Esophagus muscularis mucosa (tissue), 4 donors: Measurements from ENCODE around the gene CCL4L2. TPM values are rescaled to one million over a fixed set of nuclear protein-coding genes. Genes with fewer than 3 reads are reported as not detected.
"Not testable (repeated sequence)": the region's sequence is repeated elsewhere in the genome, so short reads cannot be mapped to it uniquely, and the experiment has no call there.

Source experiments
- DNase-seq: peaks from one replicate; pipeline ENCODE4 v3.0.0-alpha.2; 2017; ENCODE audit errors: extremely low spot score
- H3K27ac ChIP-seq, 4 donors: fragments of 200-600 bp; sonication (generic); replicated peaks in 1 of 4; 1 replicate in 3 of 4; 2 replicates in 1 of 4; pipeline ENCODE4 v1.5.1; 2016 to 2019; ENCODE audit warnings: mild to moderate bottlenecking in 1 of 4
- H3K27me3 ChIP-seq, 4 donors: fragments of 200-600 bp; sonication (generic); one replicate each; pipeline versions ENCODE4 v1.5.1 to v1.6.0; 2016 to 2019
- H3K36me3 ChIP-seq, 4 donors: fragments of 200-600 bp; sonication (generic); one replicate each; pipeline ENCODE4 v1.5.1; 2016 to 2019
- H3K4me1 ChIP-seq, 4 donors: fragments of 200-600 bp; sonication (generic); one replicate each; pipeline ENCODE4 v1.5.1; 2016 to 2019
- H3K4me3 ChIP-seq, 4 donors: fragments of 200-600 bp; sonication (generic); 1 replicate in 2 of 4; 2 replicates in 2 of 4; pipeline ENCODE4 v1.5.1; 2016 to 2019; ENCODE audit warnings: mild to moderate bottlenecking in 4 of 4, moderate library complexity in 1 of 4
- H3K9me3 ChIP-seq, 4 donors: fragments of 200-600 bp; sonication (generic); 1 replicate in 3 of 4; 2 replicates in 1 of 4; pipeline ENCODE4 v1.5.1; 2016 to 2019
- EP300 ChIP-seq: sonication (generic); formaldehyde crosslinking; IDR thresholded peaks from one replicate; pipeline ENCODE4 v1.6.1; 2017; ENCODE audit warnings: antibody characterized with exemption
- POLR2A ChIP-seq: fragments of 450-650 bp; IDR thresholded peaks from one replicate; pipeline ENCODE4 v1.6.1; 2017; ENCODE audit warnings: antibody characterized with exemption, moderate library complexity, mild to moderate bottlenecking, low read depth
- POLR2AphosphoS5 ChIP-seq, 2 donors: sonication (generic); formaldehyde crosslinking; IDR thresholded peaks; one replicate each; pipeline ENCODE4 v1.6.1; 2017; ENCODE audit warnings: antibody characterized with exemption in 2 of 2
- WGBS: methylation state at CpG from one replicate; pipeline ENCODE4 v1.1.5; 2018; 5-methylcytosine and 5-hydroxymethylcytosine counted together
- intact Hi-C: fragments of 100-400 bp; cut with DNase I; formaldehyde crosslinking; loops from one replicate; pipeline ENCODE4 v1.15.1; 2023
- total RNA-seq, 4 donors: library from RNA; depleted of rRNA; stranded (reverse); fragments of >200 nt; gene quantifications; one replicate each; pipeline versions ENCODE4 v1.1.0 to v1.2.1, GENCODE V29; 2016
- TF ChIP-seq, protein P1 (sequence below), 3 experiments: fragments of 200-600 bp in 2 of 3; fragments of 450-650 bp in 1 of 3; sonication (generic) in 2 of 3; IDR thresholded peaks; one replicate each; pipeline ENCODE4 v1.5.1; 2017 to 2019; ENCODE audit warnings: antibody characterized with exemption in 3 of 3, mild to moderate bottlenecking in 2 of 3, moderate library complexity in 1 of 3

The CCL4L2 gene
- total RNA-seq, 4 donors from 2014 or later: 0.80 TPM; not detected in 3

DNA sequence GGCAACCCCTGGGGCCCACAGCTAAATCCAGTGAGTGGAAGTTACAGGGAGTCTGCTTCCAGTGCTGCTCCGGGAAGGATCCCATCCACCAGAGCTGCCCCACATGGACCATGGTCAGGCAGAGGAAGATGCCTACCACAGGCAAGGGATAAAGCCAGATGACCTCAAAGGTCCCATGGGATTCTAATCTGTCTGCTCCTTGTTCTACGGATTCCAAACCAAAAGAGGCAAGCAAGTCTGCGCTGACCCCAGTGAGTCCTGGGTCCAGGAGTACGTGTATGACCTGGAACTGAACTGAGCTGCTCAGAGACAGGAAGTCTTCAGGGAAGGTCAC, 1.4 kb downstream of the CCL4L2 start:
- no peaks in the 10 kb centered on the region for H3K4me1 ChIP-seq
- TF ChIP-seq POLR2A: no peak
- no peak for TF ChIP-seq EP300
- TF ChIP-seq POLR2AphosphoS5 (IDR thresholded peaks at IDR 0.05): no peak
- TF ChIP-seq, protein P1, sequence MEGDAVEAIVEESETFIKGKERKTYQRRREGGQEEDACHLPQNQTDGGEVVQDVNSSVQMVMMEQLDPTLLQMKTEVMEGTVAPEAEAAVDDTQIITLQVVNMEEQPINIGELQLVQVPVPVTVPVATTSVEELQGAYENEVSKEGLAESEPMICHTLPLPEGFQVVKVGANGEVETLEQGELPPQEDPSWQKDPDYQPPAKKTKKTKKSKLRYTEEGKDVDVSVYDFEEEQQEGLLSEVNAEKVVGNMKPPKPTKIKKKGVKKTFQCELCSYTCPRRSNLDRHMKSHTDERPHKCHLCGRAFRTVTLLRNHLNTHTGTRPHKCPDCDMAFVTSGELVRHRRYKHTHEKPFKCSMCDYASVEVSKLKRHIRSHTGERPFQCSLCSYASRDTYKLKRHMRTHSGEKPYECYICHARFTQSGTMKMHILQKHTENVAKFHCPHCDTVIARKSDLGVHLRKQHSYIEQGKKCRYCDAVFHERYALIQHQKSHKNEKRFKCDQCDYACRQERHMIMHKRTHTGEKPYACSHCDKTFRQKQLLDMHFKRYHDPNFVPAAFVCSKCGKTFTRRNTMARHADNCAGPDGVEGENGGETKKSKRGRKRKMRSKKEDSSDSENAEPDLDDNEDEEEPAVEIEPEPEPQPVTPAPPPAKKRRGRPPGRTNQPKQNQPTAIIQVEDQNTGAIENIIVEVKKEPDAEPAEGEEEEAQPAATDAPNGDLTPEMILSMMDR (IDR thresholded peaks at IDR 0.05): no peak
- DNase-seq: peak; percentile 62
- no peaks in the 10 kb centered on the region for H3K9me3 ChIP-seq
- H3K36me3 ChIP-seq: no peaks in the 10 kb centered on the region
- H3K27ac ChIP-seq: no peak overlapping the region
- H3K4me3 ChIP-seq: no peak overlapping the region
- intact Hi-C loops: no loop called here
- WGBS: 59% methylated on average over 4 of the region's 4 CpGs
- H3K27me3 ChIP-seq: peaks cover 0 to 10% (median 0%) of the 10 kb centered on the region in 4 donors

DNA sequence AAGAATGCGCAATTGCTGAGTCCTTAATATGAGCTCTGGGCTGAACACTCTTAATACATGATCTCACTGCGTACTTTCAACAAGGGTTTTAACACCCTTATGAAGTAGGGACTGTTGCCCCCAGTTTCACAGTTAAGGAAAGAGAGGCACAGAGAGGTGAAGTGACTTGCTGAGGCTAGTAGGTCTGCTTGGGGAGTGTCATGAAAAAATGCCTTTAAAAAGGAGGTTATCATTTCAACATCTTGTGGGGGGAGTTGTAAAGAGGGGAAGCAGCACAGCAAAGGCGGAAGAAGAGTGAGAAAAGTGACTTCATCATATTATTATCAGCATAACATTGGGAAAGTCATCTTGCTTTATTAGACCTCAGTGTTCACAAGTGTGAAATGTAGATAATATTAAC, 2.1 kb downstream of the CCL4L2 start:
- Histone ChIP-seq H3K9me3 (no peaks in the 10 kb centered on the region), H3K27ac (no peak overlapping the region), H3K27me3 (peaks cover 0 to 10% (median 0%) of the 10 kb centered on the region in 4 donors), H3K4me1 (no peaks in the 10 kb centered on the region), H3K36me3 (no peaks in the 10 kb centered on the region), H3K4me3 (no peak overlapping the region)
- WGBS: 85% methylated on average over 3 of the region's 3 CpGs
- intact Hi-C loops: no loop called here
- TF ChIP-seq POLR2AphosphoS5 (IDR thresholded peaks at IDR 0.05) (no peak), EP300 (no peak), POLR2A (no peak)
- TF ChIP-seq, protein P1 (IDR thresholded peaks at IDR 0.05): no peak
- peak; percentile 37 for DNase-seq

DNA sequence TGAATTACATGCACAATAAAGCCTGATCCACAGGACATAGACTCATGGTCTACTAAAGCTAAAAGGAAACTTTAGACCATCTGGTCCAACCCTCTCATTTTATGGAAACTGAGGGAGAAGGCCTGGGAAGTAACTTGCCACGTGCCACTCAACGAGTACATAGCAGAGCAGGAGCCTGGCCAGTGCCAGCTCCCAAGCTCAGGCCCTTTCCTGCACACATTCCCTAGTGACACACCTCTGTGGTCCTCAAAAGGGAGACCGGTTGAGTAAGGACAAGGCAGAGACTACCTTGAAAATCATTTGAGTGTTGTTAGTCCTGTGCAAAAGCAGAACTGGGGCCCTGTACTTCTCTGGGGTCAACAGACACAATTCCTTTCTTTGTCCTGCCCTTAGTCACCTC, 2.8 kb downstream of the CCL4L2 start:
- Histone ChIP-seq H3K27ac (no peak overlapping the region), H3K36me3 (no peaks in the 10 kb centered on the region), H3K4me1 (no peaks in the 10 kb centered on the region), H3K27me3 (peaks cover 0 to 10% (median 0%) of the 10 kb centered on the region in 4 donors), H3K9me3 (peaks cover 0 to 7% (median 0%) of the 10 kb centered on the region in 4 donors), H3K4me3 (no peak overlapping the region)
- TF ChIP-seq, protein P1 (IDR thresholded peaks at IDR 0.05): no peak
- no peak for TF ChIP-seq POLR2AphosphoS5 (IDR thresholded peaks at IDR 0.05)
- no peak for TF ChIP-seq EP300
- intact Hi-C loops: no loop called here
- WGBS: 85% methylated on average over 3 of the region's 3 CpGs
- peak; percentile 62 for DNase-seq

DNA sequence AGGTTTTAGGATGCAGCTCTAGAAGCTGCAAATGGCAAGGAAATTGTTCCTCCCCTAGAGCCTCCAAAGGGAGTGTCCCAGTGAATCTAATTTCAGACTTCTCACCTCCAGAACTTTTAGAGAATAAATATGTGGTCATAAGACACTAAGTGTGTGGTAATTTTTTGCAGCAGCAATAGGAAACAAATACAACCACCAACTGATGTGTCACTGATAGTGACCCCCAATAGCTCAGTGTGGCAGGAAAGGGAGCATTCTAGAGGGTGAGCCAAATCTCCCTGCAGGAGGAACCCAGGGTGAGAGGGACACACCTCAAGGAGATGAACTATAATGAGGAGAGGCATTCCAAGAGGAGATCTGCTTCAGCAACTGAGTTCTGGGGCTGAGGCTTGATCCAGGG, 4.1 kb downstream of the CCL4L2 start:
- TF ChIP-seq POLR2AphosphoS5 (IDR thresholded peaks at IDR 0.05): no peak
- no peak for TF ChIP-seq POLR2A
- TF ChIP-seq, protein P1 (IDR thresholded peaks at IDR 0.05): no peak
- TF ChIP-seq EP300: no peak
- no peaks in the 10 kb centered on the region for H3K36me3 ChIP-seq
- H3K4me1 ChIP-seq: no peaks in the 10 kb centered on the region
- peaks cover 0 to 10% (median 0%) of the 10 kb centered on the region in 4 donors for H3K27me3 ChIP-seq
- H3K27ac ChIP-seq: no peak overlapping the region
- peak; percentile 10 for DNase-seq
- intact Hi-C loops: no loop called here
- no peak overlapping the region for H3K4me3 ChIP-seq
- H3K9me3 ChIP-seq: peaks cover 0 to 13% (median 0%) of the 10 kb centered on the region in 4 donors

DNA sequence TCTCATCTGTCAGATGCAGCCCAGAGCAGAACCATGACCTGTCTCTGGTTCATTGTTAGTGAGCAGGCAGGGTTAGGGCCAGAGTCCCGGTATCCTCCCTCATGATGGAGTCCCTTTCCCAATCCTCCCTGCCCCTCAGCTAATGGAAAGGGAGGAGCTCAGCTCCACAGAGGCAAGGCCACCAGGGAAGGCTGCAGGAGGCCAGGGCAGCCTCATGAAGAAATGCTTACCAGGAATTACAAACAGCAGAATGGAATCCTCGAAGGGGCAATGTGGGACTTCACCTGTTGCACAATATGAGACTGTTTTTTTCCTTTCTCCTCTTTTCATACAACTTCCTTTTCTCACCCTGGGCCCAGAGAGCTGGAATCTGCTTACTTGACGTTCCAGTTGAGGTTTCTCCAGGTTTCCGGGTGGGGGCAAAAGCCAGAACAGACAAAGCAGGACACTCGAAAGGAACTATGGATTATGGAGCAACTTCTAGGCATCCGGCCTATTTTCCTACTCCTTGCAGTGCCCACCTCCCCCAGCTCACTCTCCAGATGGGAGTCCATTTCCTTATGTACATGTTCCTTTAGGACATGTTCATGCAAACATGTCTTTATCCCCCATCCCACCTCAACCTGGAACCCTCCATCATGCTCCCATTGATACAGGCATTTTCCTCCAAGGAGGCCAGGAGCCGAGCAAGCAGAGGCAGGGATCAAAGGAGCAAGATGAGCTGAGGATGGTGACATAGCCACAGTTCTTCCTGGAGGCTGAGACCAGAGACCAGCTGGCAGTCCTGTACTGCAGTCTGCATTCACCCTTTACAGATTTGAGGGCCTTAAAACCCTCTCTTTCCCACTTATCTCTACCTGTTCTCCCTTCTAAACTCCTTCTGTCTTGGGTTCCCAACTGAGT, 4.8 kb downstream of the CCL4L2 start:
- H3K27me3 ChIP-seq: not testable (repeated sequence)
- DNase-seq: peak; percentile 78

DNA sequence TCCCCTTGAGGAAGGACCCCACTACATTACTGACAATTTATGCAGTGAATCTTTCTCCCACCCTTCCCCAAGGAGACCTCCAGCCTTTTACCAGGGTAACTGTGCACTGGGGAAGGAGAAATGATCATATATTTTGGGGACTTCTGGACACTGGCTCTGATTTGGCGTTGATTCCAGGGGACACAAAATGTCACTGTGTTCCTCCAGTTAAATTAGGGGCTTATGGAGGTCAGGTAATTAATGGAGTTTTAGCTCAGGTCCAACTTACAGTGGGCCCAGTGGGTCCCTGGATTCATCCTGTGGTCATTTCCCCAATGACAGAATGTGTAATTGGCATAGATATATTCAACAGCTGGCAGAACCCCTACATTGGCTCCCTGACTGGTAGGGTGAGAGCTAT, 8.7 kb downstream of the CCL4L2 start:
- H3K9me3 ChIP-seq: peaks cover 0 to 13% (median 0%) of the 10 kb centered on the region in 4 donors
- DNase-seq: peak; percentile 2
- H3K4me3 ChIP-seq, H3K27ac ChIP-seq, H3K4me1 ChIP-seq, H3K36me3 ChIP-seq, H3K27me3 ChIP-seq, intact Hi-C loops: not testable (repeated sequence)
- WGBS: 89% methylated on average over 1 of the region's 1 CpG

More for the DNA sequence above, 4.8 kb downstream of the CCL4L2 start:
- H3K36me3 ChIP-seq, intact Hi-C loops, H3K4me1 ChIP-seq, H3K4me3 ChIP-seq, H3K27ac ChIP-seq: not testable (repeated sequence)
- H3K9me3 ChIP-seq: peaks cover 0 to 13% (median 0%) of the 10 kb centered on the region in 4 donors
- WGBS: 71% methylated on average over 7 of the region's 7 CpGs

DNA sequence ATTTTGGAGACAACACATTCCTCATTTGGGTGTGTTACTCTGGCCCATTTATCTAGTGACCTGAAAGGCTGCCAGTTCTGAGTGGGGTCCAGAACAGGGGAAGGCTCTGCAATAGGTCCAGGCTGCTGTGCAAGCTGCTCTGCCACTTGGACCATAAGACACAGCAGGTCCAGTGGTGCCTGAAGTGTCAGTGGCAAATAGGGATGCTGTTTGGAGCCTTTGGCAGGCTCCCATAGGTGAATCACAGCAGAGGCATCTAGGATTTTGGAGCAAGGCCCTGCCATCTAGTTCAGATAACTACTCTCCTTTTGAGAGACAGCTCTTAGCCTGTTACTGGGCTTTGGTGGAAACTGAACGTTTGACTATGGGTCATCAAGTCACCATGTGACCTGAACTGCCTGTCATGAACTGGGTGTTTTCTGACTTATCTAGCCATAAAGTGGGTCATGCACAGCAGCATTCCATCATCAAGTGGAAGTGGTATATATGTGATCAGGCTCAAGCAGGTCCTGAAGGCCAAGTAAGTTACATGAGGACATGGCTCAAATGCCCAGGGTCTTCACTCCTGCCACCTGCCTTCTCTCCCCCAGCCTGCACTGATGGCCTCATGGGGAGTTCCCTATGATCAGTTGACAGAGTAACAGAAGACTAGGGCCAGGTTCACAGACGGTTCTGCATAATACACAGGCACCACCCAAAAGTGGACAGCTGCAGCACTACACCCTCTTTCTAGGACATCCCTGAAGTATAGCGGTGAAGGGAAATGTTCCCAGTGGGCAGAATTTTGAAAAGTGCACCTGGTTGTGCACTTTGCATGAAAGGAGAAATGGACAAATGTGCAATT, 10.1 kb downstream of the CCL4L2 start:
- H3K36me3 ChIP-seq, intact Hi-C loops: not testable (repeated sequence)

More for the DNA sequence above, 10.1 kb downstream of the CCL4L2 start:
- H3K27me3 ChIP-seq, H3K4me3 ChIP-seq, H3K27ac ChIP-seq, H3K4me1 ChIP-seq: not testable (repeated sequence)
- peak; percentile 45 for DNase-seq
- WGBS: 66% methylated on average over 3 of the region's 3 CpGs
- peaks cover 0 to 13% (median 0%) of the 10 kb centered on the region in 4 donors for H3K9me3 ChIP-seq
